Heart left ventricle (tissue), 16 donors: ENCODE data around the gene ISOC1. TPM values are rescaled to one million over a fixed set of nuclear protein-coding genes. Genes with fewer than 3 reads are reported as not detected.

ENCODE experiments used
- ATAC-seq, 4 donors: fragments of 200-7000 bp; cut with Tn5 transposase; one replicate each; pipeline ENCODE4 v1.9.1; 2020 to 2022; ENCODE audit warnings: moderate library complexity in 4 of 4, mild to moderate bottlenecking in 3 of 4, moderate number of reproducible peaks in 1 of 4
- DNase-seq, 5 donors: peaks; one replicate each; pipeline ENCODE4 v3.0.0-alpha.2; 2020
- H3K27ac ChIP-seq, 12 donors: fragments of 200-600 bp; sonication (generic) in 4 of 12; one replicate each; pipeline versions ENCODE4 v1.5.0 to v1.8.0; 2016 to 2022; ENCODE audit warnings: mild to moderate bottlenecking in 2 of 12
- H3K27me3 ChIP-seq, 9 donors: fragments of 200-600 bp; sonication (generic) in 2 of 9; one replicate each; pipeline versions ENCODE4 v1.5.1 to v1.8.0; 2016 to 2022; ENCODE audit warnings: mild to moderate bottlenecking in 3 of 9
- H3K36me3 ChIP-seq, 9 donors: fragments of 200-600 bp; sonication (generic) in 2 of 9; one replicate each; pipeline versions ENCODE4 v1.5.0 to v1.8.0; 2018 to 2022; ENCODE audit warnings: mild to moderate bottlenecking in 2 of 9
- H3K4me1 ChIP-seq, 12 donors: fragments of 200-600 bp; sonication (generic) in 4 of 12; one replicate each; pipeline versions ENCODE4 v1.5.0 to v1.8.0; 2016 to 2022; ENCODE audit warnings: mild to moderate bottlenecking in 3 of 12
- H3K4me3 ChIP-seq, 12 donors: fragments of 200-600 bp; sonication (generic) in 4 of 12; one replicate each; pipeline versions ENCODE4 v1.5.0 to v1.8.0; 2017 to 2022; ENCODE audit warnings: mild to moderate bottlenecking in 9 of 12, moderate library complexity in 4 of 12
- H3K9me3 ChIP-seq, 12 donors: fragments of 200-600 bp; sonication (generic) in 4 of 12; one replicate each; pipeline versions ENCODE4 v1.5.0 to v1.8.0; 2016 to 2022; ENCODE audit warnings: mild to moderate bottlenecking in 1 of 12
- POLR2A ChIP-seq, 2 donors: fragments of 450-650 bp; IDR thresholded peaks; one replicate each; pipeline ENCODE4 v1.6.1; 2017; ENCODE audit warnings: antibody characterized with exemption in 2 of 2, mild to moderate bottlenecking in 2 of 2, moderate library complexity in 2 of 2
- WGBS, 4 donors: extraction: QIAGEN DNeasy Blood & Tissue Kit in 2 of 4; methylation state at CpG; one replicate each; pipeline versions ENCODE4 v1.1.5 to v1.1.7; 2013 to 2018; 5-methylcytosine and 5-hydroxymethylcytosine counted together
- intact Hi-C, 10 donors: fragments of 100-400 bp; cut with DNase I; formaldehyde crosslinking; loops; one replicate each; pipeline versions ENCODE4 v1.11.1 to v1.14.2; 2022
- polyA plus RNA-seq, 2 donors: library from polyadenylated mRNA; stranded (reverse); fragments of 200-250 nt; gene quantifications; one replicate each; pipeline ENCODE4 v1.2.3, GENCODE V29; 2013
- total RNA-seq, 9 donors: library from RNA; depleted of rRNA in 2 of 9; stranded (reverse); fragments of >200 nt in 2 of 9; fragmentation: NEBNext Ultra II Directional in 3 of 9; extraction: Animal tissue kit (Norgen Biotek cat#: 25700) in 3 of 9; gene quantifications; one replicate each; pipeline versions ENCODE4 v1.1.0 to v1.2.4, GENCODE V29; 2016 to 2023
- TF ChIP-seq, protein P1 (sequence below), 12 donors: fragments of 200-600 bp; sonication (generic) in 4 of 12; IDR thresholded peaks; one replicate each; pipeline versions ENCODE4 v1.5.0 to v1.8.0; 2018 to 2022; ENCODE audit warnings: antibody characterized with exemption in 12 of 12, mild to moderate bottlenecking in 5 of 12
- donor health status: ischemic (EF 13 %, LVEDD 7.1; RV severe dilation, severe dysfunction).
- donor health status: healthy with polysubstance abuse.
- donor health status: DM: no; HTN: yes; CAD: no.
- donor health status: DM: no; HTN: no; CAD: no.
- donor health status: ischemic (EF 25% LVEDD 6.9; RV normal size, moderate dysfunction).
- donor health status: ischemic (EF 25% LVEDD 5.7; RV mildly dilated, moderate dysfunction).
- donor health status: healthy.
- donor health status: DM: yes; HTN: yes; CAD: no.
- donor health status: ischemic (EF 35%, LVEDD 5.7; RV mildly dilated, moderate dysfunction).
- donor health status: nonischemic (EF 11% LVEDD 7.7; RV severe dilation, severe dysfunction).
- donor health status: DM: yes; HTN: yes; CAD: no.
- donor health status: PGD.
- donor health status: ischemic (EF 29% LVEDD 5.4; RV normal size, mild dysfunction).
- donor health status: nonischemic (EF 23%, LVEDD 6.1; RV moderate dilation, normal function).

ISOC1 gene
- total and polyA plus RNA-seq, 11 donors = 42.3 to 98.6 (median 72.7) TPM

DNA sequence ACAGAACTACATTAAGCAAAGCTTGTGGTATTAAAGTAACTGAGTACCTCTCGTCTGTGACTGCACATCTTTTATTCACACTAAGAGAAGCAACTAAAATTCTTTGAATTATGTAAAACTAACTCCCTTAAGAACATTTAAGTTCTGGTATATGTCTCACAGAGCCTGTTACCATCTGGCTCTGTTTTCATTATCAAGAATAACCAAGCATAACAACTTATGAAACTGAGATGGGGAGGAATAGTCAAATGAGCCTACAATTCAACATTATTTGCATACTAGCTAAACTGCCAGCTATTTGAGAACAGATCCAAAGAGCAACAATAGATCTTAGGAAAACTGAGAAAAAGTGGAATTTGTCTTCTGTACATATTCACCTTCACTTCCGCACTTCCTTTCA lies 25.3 kb upstream of the ISOC1 start:
- ATAC-seq (no peak), DNase-seq (no peak)
- 90 to 98% (median 91%) methylated on average over 2 of the region's 2 CpGs for WGBS, 4 donors
- H3K27me3 ChIP-seq = no peaks in the 10 kb centered on the region
- H3K36me3 ChIP-seq = no peaks in the 10 kb centered on the region
- intact Hi-C loops = no loop called here
- TF ChIP-seq, protein P1, sequence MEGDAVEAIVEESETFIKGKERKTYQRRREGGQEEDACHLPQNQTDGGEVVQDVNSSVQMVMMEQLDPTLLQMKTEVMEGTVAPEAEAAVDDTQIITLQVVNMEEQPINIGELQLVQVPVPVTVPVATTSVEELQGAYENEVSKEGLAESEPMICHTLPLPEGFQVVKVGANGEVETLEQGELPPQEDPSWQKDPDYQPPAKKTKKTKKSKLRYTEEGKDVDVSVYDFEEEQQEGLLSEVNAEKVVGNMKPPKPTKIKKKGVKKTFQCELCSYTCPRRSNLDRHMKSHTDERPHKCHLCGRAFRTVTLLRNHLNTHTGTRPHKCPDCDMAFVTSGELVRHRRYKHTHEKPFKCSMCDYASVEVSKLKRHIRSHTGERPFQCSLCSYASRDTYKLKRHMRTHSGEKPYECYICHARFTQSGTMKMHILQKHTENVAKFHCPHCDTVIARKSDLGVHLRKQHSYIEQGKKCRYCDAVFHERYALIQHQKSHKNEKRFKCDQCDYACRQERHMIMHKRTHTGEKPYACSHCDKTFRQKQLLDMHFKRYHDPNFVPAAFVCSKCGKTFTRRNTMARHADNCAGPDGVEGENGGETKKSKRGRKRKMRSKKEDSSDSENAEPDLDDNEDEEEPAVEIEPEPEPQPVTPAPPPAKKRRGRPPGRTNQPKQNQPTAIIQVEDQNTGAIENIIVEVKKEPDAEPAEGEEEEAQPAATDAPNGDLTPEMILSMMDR (IDR thresholded peaks at IDR 0.05) = no peak
- TF ChIP-seq POLR2A (IDR thresholded peaks at IDR 0.05) = no peak
- no peak overlapping the region for H3K27ac ChIP-seq
- H3K4me1 ChIP-seq = no peaks in the 10 kb centered on the region
- H3K9me3 ChIP-seq = no peaks in the 10 kb centered on the region
- H3K4me3 ChIP-seq = no peak overlapping the region

DNA sequence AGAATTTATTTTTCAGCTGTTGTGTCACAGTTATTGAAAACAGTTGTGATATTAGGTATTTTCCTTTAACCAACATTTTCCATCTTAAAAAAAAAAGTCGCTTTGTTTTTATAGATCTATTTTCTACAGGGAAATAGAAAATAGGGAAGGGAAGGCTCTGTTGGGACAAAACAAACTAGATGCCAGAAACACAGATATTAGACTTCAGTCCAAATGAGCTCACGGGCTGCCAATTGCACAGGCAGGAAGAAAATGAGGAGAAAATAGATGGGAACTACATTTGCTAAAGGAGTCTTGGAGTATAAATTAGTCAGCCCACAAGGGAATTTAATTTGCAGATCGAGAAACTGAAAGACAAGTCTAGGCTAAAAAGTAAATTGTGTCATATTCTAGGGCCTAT lies 21.4 kb upstream of the ISOC1 start:
- no peak for DNase-seq
- H3K9me3 ChIP-seq = no peaks in the 10 kb centered on the region
- H3K27me3 ChIP-seq = no peaks in the 10 kb centered on the region
- TF ChIP-seq, protein P1 (IDR thresholded peaks at IDR 0.05) = no peak
- TF ChIP-seq POLR2A (IDR thresholded peaks at IDR 0.05) = no peak
- no peaks in the 10 kb centered on the region for H3K36me3 ChIP-seq
- no peak for ATAC-seq
- intact Hi-C loops = no loop called here
- H3K4me3 ChIP-seq = no peak overlapping the region
- no peak overlapping the region for H3K27ac ChIP-seq
- 60 to 68% (median 62%) methylated on average over 3 of the region's 3 CpGs for whole genome bisulfite sequencing, 4 donors
- no peaks in the 10 kb centered on the region for H3K4me1 ChIP-seq

GRCh38 chr5:129074903-129075302 lies 19.6 kb upstream of the ISOC1 start:
- no peaks in the 10 kb centered on the region for H3K9me3 ChIP-seq
- TF ChIP-seq, protein P1 (IDR thresholded peaks at IDR 0.05) = no peak
- TF ChIP-seq POLR2A (IDR thresholded peaks at IDR 0.05) = no peak
- H3K27ac ChIP-seq = no peak overlapping the region
- no peaks in the 10 kb centered on the region for H3K36me3 ChIP-seq
- H3K4me3 ChIP-seq = no peak overlapping the region
- ATAC-seq = no peak
- intact Hi-C loops = no loop called here
- DNase-seq = no peak
- H3K4me1 ChIP-seq = peaks cover 0 to 3% (median 0%) of the 10 kb centered on the region in 12 donors
- no peaks in the 10 kb centered on the region for H3K27me3 ChIP-seq
- 68 to 82% (median 74%) methylated on average over 4 of the region's 4 CpGs for WGBS, 4 donors

- H3K36me3 ChIP-seq = no peaks in the 10 kb centered on the region
- no peaks in the 10 kb centered on the region for H3K9me3 ChIP-seq
- H3K4me1 ChIP-seq = peaks cover 0 to 5% (median 0%) of the 10 kb centered on the region in 12 donors
- no peak for TF ChIP-seq POLR2A (IDR thresholded peaks at IDR 0.05)
- TF ChIP-seq, protein P1 (IDR thresholded peaks at IDR 0.05) = no peak
- WGBS, 4 donors = 66 to 73% (median 68%) methylated on average over 3 of the region's 3 CpGs
- no peak for DNase-seq
- no peak overlapping the region for H3K27ac ChIP-seq
- no peak for ATAC-seq
- no peaks in the 10 kb centered on the region for H3K27me3 ChIP-seq
- intact Hi-C loops = no loop called here
- H3K4me3 ChIP-seq = no peak overlapping the region
These were observed 17.0 kb upstream of the ISOC1 start for GRCh38 chr5:129077433-129078075.
